Sigmoid colon (tissue), 4 donors: ENCODE data around the gene GPS1.

ENCODE experiments used
- CTCF ChIP-seq, 4 experiments: fragments of 450-650 bp in 3 of 4; fragments of 200-600 bp in 1 of 4; IDR thresholded peaks; one replicate each; pipeline ENCODE4 v1.5.1; 2016 to 2019; ENCODE audit warnings: antibody characterized with exemption in 4 of 4, mild to moderate bottlenecking in 3 of 4, moderate library complexity in 2 of 4
- EP300 ChIP-seq, 4 donors: sonication (generic); formaldehyde crosslinking; IDR thresholded peaks; one replicate each; pipeline ENCODE4 v1.6.1; 2017; ENCODE audit warnings: antibody characterized with exemption in 4 of 4
- POLR2A ChIP-seq, 2 donors: fragments of 450-650 bp; IDR thresholded peaks; one replicate each; pipeline ENCODE4 v1.6.1; 2016; ENCODE audit warnings: antibody characterized with exemption in 2 of 2, mild to moderate bottlenecking in 2 of 2, moderate library complexity in 2 of 2
- POLR2AphosphoS5 ChIP-seq, 4 donors: sonication (generic); formaldehyde crosslinking; IDR thresholded peaks; one replicate each; pipeline ENCODE4 v1.6.1; 2017; ENCODE audit warnings: antibody characterized with exemption in 4 of 4

GRCh38 chr17:82003411-82004381 is 48.0 kb upstream of the GPS1 start:
- TF ChIP-seq CTCF (IDR thresholded peaks at IDR 0.05), result no peak
- TF ChIP-seq EP300 (IDR thresholded peaks at IDR 0.05), result peak in 1 of 4 donors; percentile 36
- TF ChIP-seq POLR2AphosphoS5 (IDR thresholded peaks at IDR 0.05), result peak in 3 of 4 donors; percentile 37 to 78 (median 53)
- TF ChIP-seq POLR2A (IDR thresholded peaks at IDR 0.05), result no peak
